GM12873 (cell line): ENCODE measurements around the gene HMGCS1.

ENCODE experiments used
- CTCF ChIP-seq: IDR thresholded peaks from 2 replicates; pipeline ENCODE4 v1.5.1; 2012; ENCODE audit warnings: low read depth, mild to moderate bottlenecking, moderate library complexity, low read length, control low read depth; ENCODE audit not compliant: insufficient read depth; ENCODE audit errors: missing control alignments

HMGCS1 gene

GRCh38 chr5:43274435-43275114 is 38.6 kb downstream of the HMGCS1 start:
- no peak for TF ChIP-seq CTCF

GRCh38 chr5:43273552-43273951 is 39.7 kb downstream of the HMGCS1 start:
- no peak for TF ChIP-seq CTCF

GRCh38 chr5:43270645-43271044 is 42.6 kb downstream of the HMGCS1 start:
- no peak for TF ChIP-seq CTCF

- no peak for TF ChIP-seq CTCF
Observed at GRCh38 chr5:43268188-43268820, 44.9 kb downstream of the HMGCS1 start.

- no peak for TF ChIP-seq CTCF
Observed at GRCh38 chr5:43258116-43258515, 55.1 kb downstream of the HMGCS1 start.

- no peak for TF ChIP-seq CTCF
Observed at GRCh38 chr5:43256261-43256966, 56.8 kb downstream of the HMGCS1 start.

- TF ChIP-seq CTCF, result no peak
Observed at GRCh38 chr5:43255704-43256103, 57.5 kb downstream of the HMGCS1 start.
